MM.1S (cell line): Measurements from ENCODE around the gene FLNC.

Source experiments
- DNase-seq: peaks from one replicate; pipeline ENCODE4 v3.0.0-alpha.2; 2015
- H2AFZ ChIP-seq: fragments of 300-600 bp; sonication (generic); 2 replicates; pipeline ENCODE4 v1.6.0; 2016; ENCODE audit warnings: antibody characterized with exemption, low read length
- H3F3A ChIP-seq: fragments of 300-600 bp; sonication (generic); 2 replicates; pipeline ENCODE4 v1.6.1; 2016; ENCODE audit warnings: mild to moderate bottlenecking, antibody characterized with exemption, low read length, moderate library complexity, mixed read lengths; ENCODE audit not compliant: insufficient read depth
- H3K27ac ChIP-seq: fragments of 300-600 bp; sonication (generic); 2 replicates; pipeline ENCODE4 v1.5.1; 2016; ENCODE audit warnings: mild to moderate bottlenecking, low read length
- H3K27me3 ChIP-seq: fragments of 300-600 bp; sonication (generic); replicated peaks from 2 replicates; pipeline ENCODE4 v1.6.0; 2016; ENCODE audit warnings: low read length; ENCODE audit not compliant: insufficient read depth
- H3K36me3 ChIP-seq: fragments of 300-600 bp; sonication (generic); replicated peaks from 2 replicates; pipeline ENCODE4 v1.6.1; 2016; ENCODE audit warnings: mild to moderate bottlenecking, low read length, mixed read lengths; ENCODE audit not compliant: insufficient read depth
- H3K4me1 ChIP-seq: fragments of 300-600 bp; sonication (generic); 2 replicates; pipeline ENCODE4 v1.6.1; 2016; ENCODE audit warnings: low read length, mixed read lengths
- H3K4me2 ChIP-seq: fragments of 300-600 bp; sonication (generic); 2 replicates; pipeline ENCODE4 v1.6.0; 2016; ENCODE audit warnings: low read depth, low read length
- H3K4me3 ChIP-seq: fragments of 300-600 bp; sonication (generic); 2 replicates; pipeline ENCODE4 v1.5.1; 2016; ENCODE audit warnings: low read length, mixed read lengths
- H3K79me2 ChIP-seq: fragments of 300-600 bp; sonication (generic); 2 replicates; pipeline ENCODE4 v1.6.1; 2016; ENCODE audit warnings: mixed run types, low read length, mixed read lengths
- H3K9ac ChIP-seq: fragments of 300-600 bp; sonication (generic); 2 replicates; pipeline ENCODE4 v1.6.1; 2016; ENCODE audit warnings: low read length, mixed read lengths
- H3K9me2 ChIP-seq: fragments of 300-600 bp; sonication (generic); replicated peaks from 2 replicates; pipeline ENCODE4 v1.6.1; 2016; ENCODE audit warnings: mild to moderate bottlenecking, low read length, mixed read lengths; ENCODE audit not compliant: insufficient read depth
- H3K9me3 ChIP-seq: fragments of 300-600 bp; sonication (generic); replicated peaks from 2 replicates; pipeline ENCODE4 v1.6.1; 2016; ENCODE audit warnings: mild to moderate bottlenecking, low read length, mixed read lengths; ENCODE audit not compliant: insufficient read depth
- H4K20me1 ChIP-seq: fragments of 300-600 bp; sonication (generic); 2 replicates; pipeline ENCODE4 v1.6.1; 2016; ENCODE audit warnings: mild to moderate bottlenecking, low read length, moderate library complexity, mixed read lengths; ENCODE audit not compliant: insufficient read depth
- EZH2 ChIP-seq: fragments of 300-600 bp; sonication (generic); optimal IDR thresholded peaks from 2 replicates; pipeline ENCODE3; 2017; ENCODE audit warnings: low read depth, mild to moderate bottlenecking, antibody characterized with exemption, low read length, mixed read lengths
- EZH2phosphoT487 ChIP-seq: fragments of 300-600 bp; sonication (generic); IDR thresholded peaks from 2 replicates; pipeline ENCODE4 v1.6.1; 2018; ENCODE audit warnings: antibody characterized with exemption, low read length
- TF ChIP-seq, protein P1 (sequence below): fragments of 300-600 bp; sonication (generic); IDR thresholded peaks from 2 replicates; pipeline ENCODE4 v1.5.1; 2016; ENCODE audit warnings: antibody characterized with exemption, low read length, mixed read lengths

Gene FLNC

DNA sequence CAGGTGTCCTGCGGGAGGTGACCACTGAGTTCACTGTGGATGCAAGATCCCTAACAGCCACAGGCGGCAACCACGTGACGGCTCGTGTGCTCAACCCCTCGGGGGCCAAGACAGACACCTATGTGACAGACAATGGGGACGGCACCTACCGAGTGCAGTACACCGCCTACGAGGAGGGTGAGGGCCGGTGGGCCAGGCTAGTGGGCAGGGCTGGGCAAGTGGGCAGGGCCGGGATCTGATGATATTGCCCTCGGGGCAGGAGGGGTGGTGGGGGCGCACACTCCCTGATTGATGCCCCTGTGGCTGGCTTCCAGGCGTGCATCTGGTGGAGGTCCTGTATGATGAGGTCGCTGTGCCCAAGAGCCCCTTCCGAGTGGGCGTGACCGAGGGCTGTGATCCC lies 15.8 kb downstream of the FLNC start:
- Histone ChIP-seq H3K36me3 (no peaks in the 10 kb centered on the region), H3K27me3 (peaks cover 53% of the 10 kb centered on the region), H3K9me2 (no peaks in the 10 kb centered on the region), H3K4me2 (no peak overlapping the region), H2AFZ (no peak overlapping the region), H3K4me3 (no peak overlapping the region), H3F3A (no peaks in the 10 kb centered on the region), H3K79me2 (no peaks in the 10 kb centered on the region), H3K4me1 (0 out of 2 replicates have a peak, but pooled peaks cover 3% of the 10 kb centered on the region), H4K20me1 (no peaks in the 10 kb centered on the region), H3K9me3 (no peaks in the 10 kb centered on the region), H3K27ac (no peak overlapping the region), H3K9ac (no peak overlapping the region)
- DNase-seq: no peak
- TF ChIP-seq EZH2 (no peak), EZH2phosphoT487 (no peak)
- TF ChIP-seq, protein P1, sequence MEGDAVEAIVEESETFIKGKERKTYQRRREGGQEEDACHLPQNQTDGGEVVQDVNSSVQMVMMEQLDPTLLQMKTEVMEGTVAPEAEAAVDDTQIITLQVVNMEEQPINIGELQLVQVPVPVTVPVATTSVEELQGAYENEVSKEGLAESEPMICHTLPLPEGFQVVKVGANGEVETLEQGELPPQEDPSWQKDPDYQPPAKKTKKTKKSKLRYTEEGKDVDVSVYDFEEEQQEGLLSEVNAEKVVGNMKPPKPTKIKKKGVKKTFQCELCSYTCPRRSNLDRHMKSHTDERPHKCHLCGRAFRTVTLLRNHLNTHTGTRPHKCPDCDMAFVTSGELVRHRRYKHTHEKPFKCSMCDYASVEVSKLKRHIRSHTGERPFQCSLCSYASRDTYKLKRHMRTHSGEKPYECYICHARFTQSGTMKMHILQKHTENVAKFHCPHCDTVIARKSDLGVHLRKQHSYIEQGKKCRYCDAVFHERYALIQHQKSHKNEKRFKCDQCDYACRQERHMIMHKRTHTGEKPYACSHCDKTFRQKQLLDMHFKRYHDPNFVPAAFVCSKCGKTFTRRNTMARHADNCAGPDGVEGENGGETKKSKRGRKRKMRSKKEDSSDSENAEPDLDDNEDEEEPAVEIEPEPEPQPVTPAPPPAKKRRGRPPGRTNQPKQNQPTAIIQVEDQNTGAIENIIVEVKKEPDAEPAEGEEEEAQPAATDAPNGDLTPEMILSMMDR: no peak

DNA sequence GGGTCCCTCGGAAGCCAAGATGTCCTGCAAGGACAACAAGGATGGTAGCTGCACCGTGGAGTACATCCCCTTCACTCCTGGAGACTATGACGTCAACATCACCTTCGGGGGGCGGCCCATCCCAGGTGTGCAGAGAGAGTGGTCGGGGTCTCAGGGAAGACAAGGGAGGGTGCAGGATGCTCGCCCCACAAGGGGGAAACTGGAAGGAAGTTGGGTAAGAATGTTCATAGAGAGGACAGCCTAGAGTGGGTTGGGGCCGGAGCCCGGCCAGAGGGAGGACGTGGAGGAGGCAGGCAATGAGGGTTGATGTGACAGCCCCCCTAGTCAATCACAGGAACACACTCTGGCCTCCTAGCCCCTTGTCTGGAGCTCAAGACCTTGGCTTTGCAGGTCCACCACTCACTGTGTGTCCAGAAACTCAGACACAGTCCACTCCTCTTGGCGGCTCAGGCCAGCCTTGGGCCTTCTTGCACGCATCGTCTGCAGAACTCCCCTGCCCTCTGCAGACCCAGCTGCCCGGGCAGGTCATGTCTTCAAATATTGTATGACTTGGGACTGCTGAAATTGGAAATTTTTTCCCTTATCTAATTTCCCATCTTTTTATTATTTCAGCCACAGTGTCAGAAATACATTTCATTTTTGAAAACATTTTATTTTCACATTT lies 16.7 kb downstream of the FLNC start:
- H3K4me2 ChIP-seq: no peak overlapping the region
- no peak overlapping the region for H2AFZ ChIP-seq
- 0 out of 2 replicates have a peak, but pooled peaks cover 3% of the 10 kb centered on the region for H3K4me1 ChIP-seq
- H3K36me3 ChIP-seq: no peaks in the 10 kb centered on the region
- H3F3A ChIP-seq: no peaks in the 10 kb centered on the region
- no peak overlapping the region for H3K4me3 ChIP-seq
- no peaks in the 10 kb centered on the region for H3K9me2 ChIP-seq
- peaks cover 59% of the 10 kb centered on the region for H3K27me3 ChIP-seq
- DNase-seq: no peak
- no peaks in the 10 kb centered on the region for H4K20me1 ChIP-seq
- H3K9me3 ChIP-seq: no peaks in the 10 kb centered on the region
- H3K9ac ChIP-seq: no peak overlapping the region
- no peak overlapping the region for H3K27ac ChIP-seq
- TF ChIP-seq, protein P1: no peak
- TF ChIP-seq EZH2phosphoT487 (no peak), EZH2 (no peak)
- H3K79me2 ChIP-seq: no peaks in the 10 kb centered on the region

DNA sequence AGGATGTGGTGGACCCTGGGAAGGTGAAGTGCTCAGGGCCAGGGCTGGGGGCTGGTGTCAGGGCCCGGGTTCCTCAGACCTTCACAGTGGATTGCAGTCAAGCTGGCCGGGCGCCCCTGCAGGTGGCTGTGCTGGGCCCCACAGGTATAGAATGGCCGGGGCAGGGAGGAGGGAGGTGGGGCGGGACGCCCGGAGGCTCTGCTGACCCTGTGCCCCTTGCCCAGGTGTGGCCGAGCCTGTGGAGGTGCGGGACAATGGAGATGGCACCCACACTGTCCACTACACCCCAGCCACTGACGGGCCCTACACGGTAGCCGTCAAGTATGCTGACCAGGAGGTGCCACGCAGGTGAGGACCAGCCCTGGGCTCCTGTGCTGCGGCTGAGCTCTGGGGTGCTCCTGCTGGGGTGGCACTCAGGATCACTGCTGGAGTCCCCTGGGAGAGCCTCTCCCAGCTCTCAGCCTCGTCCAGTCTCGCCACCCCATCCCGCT lies 17.6 kb downstream of the FLNC start:
- Histone ChIP-seq H3K36me3 (no peaks in the 10 kb centered on the region), H2AFZ (no peak overlapping the region)
- TF ChIP-seq EZH2phosphoT487: no peak
- TF ChIP-seq EZH2: no peak
- TF ChIP-seq, protein P1: no peak

More for the DNA sequence above, 17.6 kb downstream of the FLNC start:
- Histone ChIP-seq H3K4me2 (no peak overlapping the region), H4K20me1 (no peaks in the 10 kb centered on the region), H3F3A (no peaks in the 10 kb centered on the region), H3K4me3 (no peak overlapping the region), H3K9me3 (no peaks in the 10 kb centered on the region), H3K9me2 (no peaks in the 10 kb centered on the region), H3K9ac (no peak overlapping the region), H3K27me3 (peaks cover 67% of the 10 kb centered on the region), H3K4me1 (no peaks in the 10 kb centered on the region), H3K79me2 (no peaks in the 10 kb centered on the region), H3K27ac (no peak overlapping the region)
- no peak for DNase-seq
